ENCODE results near the gene DMRT1. TPM values are rescaled to one million over a fixed set of nuclear protein-coding genes. Genes with fewer than 3 reads are reported as not detected.
A peak's percentile ranks its signal among the peaks of the same experiment; 100 is the strongest.

DMRT1 gene
- total and polyA plus RNA-seq, 2 donors (not counting 1 experiment from before 2014, with no cell fraction given) = not detected

- TF ChIP-seq EZH2 (IDR thresholded peaks at IDR 0.05; ENCODE audit: low read length, missing control alignments) (no peak), CTCF (conservative IDR thresholded peaks at IDR 0.05 in 1 of 2, IDR thresholded peaks at IDR 0.05 in 1 of 2; ENCODE audit: low read depth in 1 of 2, low read length in 2 of 2) (no peak)
- Histone ChIP-seq H3K79me2 (ENCODE audit: control insufficient read depth, insufficient read depth, low read length) (no peaks in the 10 kb centered on the region), H3K27me3 (ENCODE audit: control insufficient read depth, insufficient read depth, low read length) (peaks cover 21% of the 10 kb centered on the region), H3K4me3 (replicated peaks in 1 of 4; ENCODE audit: control extremely low read depth in 1 of 4, insufficient read depth in 1 of 4, low read depth in 3 of 4, low read length in 4 of 4) (no peak overlapping the region), H4K20me1 (ENCODE audit: control insufficient read depth, extremely low read depth, insufficient read depth, low read length) (no peaks in the 10 kb centered on the region), H3K36me3 (ENCODE audit: control insufficient read depth, insufficient read depth, low read length) (no peaks in the 10 kb centered on the region), H3K27ac (ENCODE audit: insufficient read depth, low read length) (no peak overlapping the region), H3K9me3 (ENCODE audit: control insufficient read depth, insufficient read depth, low read depth, low read length) (no peaks in the 10 kb centered on the region), H3K4me2 (ENCODE audit: extremely low read depth, insufficient read depth, low read length) (no peak overlapping the region), H3K4me1 (ENCODE audit: control insufficient read depth, extremely low read depth, insufficient read depth, low read length) (no peaks in the 10 kb centered on the region), H3K9ac (ENCODE audit: insufficient read depth, low read length) (no peak overlapping the region), H2AFZ (ENCODE audit: low read length) (no peak overlapping the region)
- DNase-seq (ENCODE audit: low read depth in 2 of 2) = no peak
Observed at GRCh38 chr9:840343-840742, 1.2 kb upstream of the DMRT1 start.

GRCh38 chr9:842635-843426, 1.3 kb downstream of the DMRT1 start:
- H3K27me3 ChIP-seq (ENCODE audit: control insufficient read depth, insufficient read depth, low read length) = peaks cover 21% of the 10 kb centered on the region

GRCh38 chr9:843427-843785, 1.9 kb downstream of the DMRT1 start:
- TF ChIP-seq EZH2 (IDR thresholded peaks at IDR 0.05; ENCODE audit: low read length, missing control alignments) = no peak
- no peak for TF ChIP-seq CTCF (conservative IDR thresholded peaks at IDR 0.05 in 1 of 2, IDR thresholded peaks at IDR 0.05 in 1 of 2; ENCODE audit: low read depth in 1 of 2, low read length in 2 of 2)
- Histone ChIP-seq H3K4me1 (ENCODE audit: control insufficient read depth, extremely low read depth, insufficient read depth, low read length) (no peaks in the 10 kb centered on the region), H3K9me3 (ENCODE audit: control insufficient read depth, insufficient read depth, low read depth, low read length) (no peaks in the 10 kb centered on the region), H3K4me2 (ENCODE audit: extremely low read depth, insufficient read depth, low read length) (no peak overlapping the region), H4K20me1 (ENCODE audit: control insufficient read depth, extremely low read depth, insufficient read depth, low read length) (no peaks in the 10 kb centered on the region), H3K27ac (ENCODE audit: insufficient read depth, low read length) (no peak overlapping the region), H3K9ac (ENCODE audit: insufficient read depth, low read length) (no peak overlapping the region), H2AFZ (ENCODE audit: low read length) (no peak overlapping the region), H3K79me2 (ENCODE audit: control insufficient read depth, insufficient read depth, low read length) (no peaks in the 10 kb centered on the region), H3K27me3 (ENCODE audit: control insufficient read depth, insufficient read depth, low read length) (peaks cover 21% of the 10 kb centered on the region), H3K36me3 (ENCODE audit: control insufficient read depth, insufficient read depth, low read length) (no peaks in the 10 kb centered on the region), H3K4me3 (replicated peaks in 1 of 4; ENCODE audit: control extremely low read depth in 1 of 4, insufficient read depth in 1 of 4, low read depth in 3 of 4, low read length in 4 of 4) (no peak overlapping the region)
- no peak for DNase-seq (ENCODE audit: low read depth in 2 of 2)

More at GRCh38 chr9:842635-843426, 1.3 kb downstream of the DMRT1 start:
- no peak overlapping the region for H2AFZ ChIP-seq (ENCODE audit: low read length)
- TF ChIP-seq EZH2 (IDR thresholded peaks at IDR 0.05; ENCODE audit: low read length, missing control alignments) (peak; percentile 44), CTCF (conservative IDR thresholded peaks at IDR 0.05 in 1 of 2, IDR thresholded peaks at IDR 0.05 in 1 of 2; ENCODE audit: low read depth in 1 of 2, low read length in 2 of 2) (no peak)
- H3K79me2 ChIP-seq (ENCODE audit: control insufficient read depth, insufficient read depth, low read length) = no peaks in the 10 kb centered on the region
- no peak overlapping the region for H3K27ac ChIP-seq (ENCODE audit: insufficient read depth, low read length)
- H3K9me3 ChIP-seq (ENCODE audit: control insufficient read depth, insufficient read depth, low read depth, low read length) = no peaks in the 10 kb centered on the region
- H3K4me3 ChIP-seq (replicated peaks in 1 of 4; ENCODE audit: control extremely low read depth in 1 of 4, insufficient read depth in 1 of 4, low read depth in 3 of 4, low read length in 4 of 4) = no peak overlapping the region
- no peaks in the 10 kb centered on the region for H3K4me1 ChIP-seq (ENCODE audit: control insufficient read depth, extremely low read depth, insufficient read depth, low read length)
- no peaks in the 10 kb centered on the region for H4K20me1 ChIP-seq (ENCODE audit: control insufficient read depth, extremely low read depth, insufficient read depth, low read length)
- H3K9ac ChIP-seq (ENCODE audit: insufficient read depth, low read length) = no peak overlapping the region
- no peaks in the 10 kb centered on the region for H3K36me3 ChIP-seq (ENCODE audit: control insufficient read depth, insufficient read depth, low read length)
- DNase-seq (ENCODE audit: low read depth in 2 of 2) = no peak
- no peak overlapping the region for H3K4me2 ChIP-seq (ENCODE audit: extremely low read depth, insufficient read depth, low read length)

Measured in fibroblast of lung (primary cell).